Superior temporal gyrus (tissue), 1 donor: ENCODE data around the gene PGAM5.
"Not testable (repeated sequence)": the region's sequence is repeated elsewhere in the genome, so short reads cannot be mapped to it uniquely, and the experiment has no call there.

Experiments used
- DNase-seq: peaks from one replicate; pipeline ENCODE4 v3.0.0-alpha.2; 2016; ENCODE audit errors: extremely low spot score

PGAM5 gene

GRCh38 chr12:132689227-132689626 lies 21.4 kb upstream of the PGAM5 start:
- DNase-seq: no peak

GRCh38 chr12:132690112-132690511 lies 20.5 kb upstream of the PGAM5 start:
- DNase-seq: no peak

GRCh38 chr12:132692030-132692429 lies 18.6 kb upstream of the PGAM5 start:
- not testable (repeated sequence) for DNase-seq

GRCh38 chr12:132694888-132695287 lies 15.8 kb upstream of the PGAM5 start:
- DNase-seq: not testable (repeated sequence)

GRCh38 chr12:132695431-132695830 lies 15.2 kb upstream of the PGAM5 start:
- DNase-seq: no peak

- no peak for DNase-seq
Observed at GRCh38 chr12:132698341-132698740, 12.3 kb upstream of the PGAM5 start.

- no peak for DNase-seq
Observed at GRCh38 chr12:132700212-132700822, 10.3 kb upstream of the PGAM5 start.

- DNase-seq: no peak
Observed at GRCh38 chr12:132702640-132703039, 8.0 kb upstream of the PGAM5 start.

- no peak for DNase-seq
Observed at GRCh38 chr12:132703641-132704040, 7.0 kb upstream of the PGAM5 start.

GRCh38 chr12:132707241-132707640 lies 3.4 kb upstream of the PGAM5 start:
- no peak for DNase-seq

- DNase-seq: no peak
Observed at GRCh38 chr12:132708150-132708549, 2.5 kb upstream of the PGAM5 start.

GRCh38 chr12:132710043-132710404 lies 618 bp upstream of the PGAM5 start:
- no peak for DNase-seq

GRCh38 chr12:132711080-132711843 lies 620 bp downstream of the PGAM5 start:
- no peak for DNase-seq

GRCh38 chr12:132713123-132713522 lies 2.5 kb downstream of the PGAM5 start:
- no peak for DNase-seq

- no peak for DNase-seq
Observed at GRCh38 chr12:132715874-132716273, 5.2 kb downstream of the PGAM5 start.

GRCh38 chr12:132716356-132716755 lies 5.7 kb downstream of the PGAM5 start:
- no peak for DNase-seq

- DNase-seq: no peak
Observed at GRCh38 chr12:132717011-132717410, 6.4 kb downstream of the PGAM5 start.

- no peak for DNase-seq
Observed at GRCh38 chr12:132717531-132718387, 7.1 kb downstream of the PGAM5 start.

- no peak for DNase-seq
Observed at GRCh38 chr12:132718644-132719043, 8.0 kb downstream of the PGAM5 start.

GRCh38 chr12:132719141-132719953 lies 8.7 kb downstream of the PGAM5 start:
- DNase-seq: no peak

GRCh38 chr12:132719954-132720324 lies 9.3 kb downstream of the PGAM5 start:
- DNase-seq: no peak
